Measurements from ENCODE around the gene SBNO1. TPM values are rescaled to one million over a fixed set of nuclear protein-coding genes. Genes with fewer than 3 reads are reported as not detected.

The SBNO1 gene
- polyA plus RNA-seq, 1 donor from 2014 or later, result 25.3 TPM

- no peak overlapping the region for H3K4me3 Mint-ChIP-seq
- H3K4me1 Mint-ChIP-seq, result peaks cover 5 to 6% (median 5%) of the 10 kb centered on the region in 3 donors
- no peaks in the 10 kb centered on the region for H3K9me3 Mint-ChIP-seq
- H3K36me3 Mint-ChIP-seq, result no peaks in the 10 kb centered on the region
- no peak overlapping the region for H3K27ac Mint-ChIP-seq
- H3K27me3 Mint-ChIP-seq, result no peaks in the 10 kb centered on the region
Measured at GRCh38 chr12:123280971-123281370, 83.7 kb downstream of the SBNO1 start.

- Mint-ChIP-seq H3K27ac (peak overlapping the region; percentile 57 to 86 (median 77)), H3K36me3 (no peaks in the 10 kb centered on the region), H3K9me3 (no peaks in the 10 kb centered on the region), H3K4me1 (peaks cover 5 to 6% (median 5%) of the 10 kb centered on the region in 3 donors), H3K27me3 (no peaks in the 10 kb centered on the region), H3K4me3 (peak overlapping the region in 2 of 4 donors; percentile 22 to 65)
Measured at GRCh38 chr12:123278101-123278627, 86.5 kb downstream of the SBNO1 start.

GRCh38 chr12:123273166-123273565, 91.5 kb downstream of the SBNO1 start:
- peak overlapping the region in 1 of 3 donors; percentile 42 for H3K27ac Mint-ChIP-seq
- peaks cover 10 to 13% (median 11%) of the 10 kb centered on the region in 3 donors for H3K4me1 Mint-ChIP-seq
- H3K4me3 Mint-ChIP-seq, result peak overlapping the region in 2 of 4 donors; percentile 17 to 77
- H3K36me3 Mint-ChIP-seq, result no peaks in the 10 kb centered on the region
- H3K27me3 Mint-ChIP-seq, result no peaks in the 10 kb centered on the region
- H3K9me3 Mint-ChIP-seq, result no peaks in the 10 kb centered on the region

- H3K27me3 Mint-ChIP-seq, result no peaks in the 10 kb centered on the region
- no peak overlapping the region for H3K4me3 Mint-ChIP-seq
- no peaks in the 10 kb centered on the region for H3K9me3 Mint-ChIP-seq
- no peak overlapping the region for H3K27ac Mint-ChIP-seq
- H3K36me3 Mint-ChIP-seq, result no peaks in the 10 kb centered on the region
- H3K4me1 Mint-ChIP-seq, result peaks cover 7 to 10% (median 8%) of the 10 kb centered on the region in 3 donors
Measured at GRCh38 chr12:123271001-123271668, 93.5 kb downstream of the SBNO1 start.

GRCh38 chr12:123270214-123271000, 94.2 kb downstream of the SBNO1 start:
- H3K27ac Mint-ChIP-seq, result peak overlapping the region in 1 of 3 donors; percentile 68
- H3K9me3 Mint-ChIP-seq, result no peaks in the 10 kb centered on the region
- H3K4me3 Mint-ChIP-seq, result peak overlapping the region; percentile 77 to 93 (median 92)
- H3K36me3 Mint-ChIP-seq, result no peaks in the 10 kb centered on the region
- H3K27me3 Mint-ChIP-seq, result no peaks in the 10 kb centered on the region
- peaks cover 7 to 10% (median 8%) of the 10 kb centered on the region in 3 donors for H3K4me1 Mint-ChIP-seq

- H3K27ac Mint-ChIP-seq, result peak overlapping the region in 1 of 3 donors; percentile 68
Measured at GRCh38 chr12:123269896-123270213, 94.8 kb downstream of the SBNO1 start.

GRCh38 chr12:123269395-123269892, 95.2 kb downstream of the SBNO1 start:
- Mint-ChIP-seq H3K4me1 (peaks cover 7 to 10% (median 8%) of the 10 kb centered on the region in 3 donors), H3K27me3 (no peaks in the 10 kb centered on the region), H3K9me3 (no peaks in the 10 kb centered on the region), H3K4me3 (peak overlapping the region; percentile 77 to 93 (median 92)), H3K36me3 (no peaks in the 10 kb centered on the region), H3K27ac (peak overlapping the region in 1 of 3 donors; percentile 68)

More at GRCh38 chr12:123269896-123270213, 94.8 kb downstream of the SBNO1 start:
- Mint-ChIP-seq H3K27me3 (no peaks in the 10 kb centered on the region), H3K4me3 (peak overlapping the region; percentile 77 to 93 (median 92)), H3K4me1 (peaks cover 7 to 10% (median 8%) of the 10 kb centered on the region in 3 donors), H3K9me3 (no peaks in the 10 kb centered on the region), H3K36me3 (no peaks in the 10 kb centered on the region)

- Mint-ChIP-seq H3K36me3 (no peaks in the 10 kb centered on the region), H3K9me3 (no peaks in the 10 kb centered on the region), H3K4me1 (peaks cover 7 to 10% (median 8%) of the 10 kb centered on the region in 3 donors), H3K4me3 (peak overlapping the region; percentile 48 to 93 (median 92)), H3K27me3 (no peaks in the 10 kb centered on the region), H3K27ac (peak overlapping the region in 2 of 3 donors; percentile 31 to 68)
Measured at GRCh38 chr12:123268850-123269249, 95.8 kb downstream of the SBNO1 start.

GRCh38 chr12:123267991-123268843, 96.4 kb downstream of the SBNO1 start:
- peak overlapping the region in 1 of 3 donors; percentile 44 for H3K27ac Mint-ChIP-seq
- H3K4me3 Mint-ChIP-seq, result peak overlapping the region; percentile 55 to 88 (median 68)
- no peaks in the 10 kb centered on the region for H3K9me3 Mint-ChIP-seq
- peaks cover 7 to 10% (median 8%) of the 10 kb centered on the region in 3 donors for H3K4me1 Mint-ChIP-seq
- no peaks in the 10 kb centered on the region for H3K36me3 Mint-ChIP-seq
- H3K27me3 Mint-ChIP-seq, result no peaks in the 10 kb centered on the region

GRCh38 chr12:123267335-123267920, 97.2 kb downstream of the SBNO1 start:
- peaks cover 7 to 10% (median 8%) of the 10 kb centered on the region in 3 donors for H3K4me1 Mint-ChIP-seq
- H3K27ac Mint-ChIP-seq, result peak overlapping the region in 2 of 3 donors; percentile 44
- H3K9me3 Mint-ChIP-seq, result no peaks in the 10 kb centered on the region
- no peaks in the 10 kb centered on the region for H3K36me3 Mint-ChIP-seq
- H3K4me3 Mint-ChIP-seq, result peak overlapping the region in 3 of 4 donors; percentile 26 to 88 (median 64)
- no peaks in the 10 kb centered on the region for H3K27me3 Mint-ChIP-seq

GRCh38 chr12:123266679-123267277, 97.9 kb downstream of the SBNO1 start:
- Mint-ChIP-seq H3K4me1 (peaks cover 7 to 10% (median 7%) of the 10 kb centered on the region in 3 donors), H3K36me3 (no peaks in the 10 kb centered on the region), H3K27me3 (no peaks in the 10 kb centered on the region), H3K4me3 (peak overlapping the region in 2 of 4 donors; percentile 58 to 64), H3K9me3 (no peaks in the 10 kb centered on the region), H3K27ac (peak overlapping the region in 1 of 3 donors; percentile 44)

GRCh38 chr12:123265851-123266678, 98.6 kb downstream of the SBNO1 start:
- Mint-ChIP-seq H3K27me3 (no peaks in the 10 kb centered on the region), H3K36me3 (no peaks in the 10 kb centered on the region), H3K27ac (peak overlapping the region in 1 of 3 donors; percentile 32), H3K4me3 (peak overlapping the region in 1 of 4 donors; percentile 26), H3K9me3 (no peaks in the 10 kb centered on the region), H3K4me1 (peaks cover 7 to 11% (median 10%) of the 10 kb centered on the region in 3 donors)

- no peak overlapping the region for H3K4me3 Mint-ChIP-seq
- H3K36me3 Mint-ChIP-seq, result no peaks in the 10 kb centered on the region
- no peaks in the 10 kb centered on the region for H3K27me3 Mint-ChIP-seq
- H3K27ac Mint-ChIP-seq, result no peak overlapping the region
- H3K4me1 Mint-ChIP-seq, result peaks cover 4 to 6% (median 5%) of the 10 kb centered on the region in 3 donors
- H3K9me3 Mint-ChIP-seq, result no peaks in the 10 kb centered on the region
Measured at GRCh38 chr12:123264642-123265041, 100.0 kb downstream of the SBNO1 start.

Measured in IgD-negative memory B cell (primary cell).